ENCODE measurements around the gene PSMD8. TPM values are rescaled to one million over a fixed set of nuclear protein-coding genes. Genes with fewer than 3 reads are reported as not detected.

PSMD8 gene
- total RNA-seq, 1 donor from 2014 or later = 306 TPM

GRCh38 chr19:38385057-38385803, 10.9 kb downstream of the PSMD8 start:
- DNase-seq = no peak
- no peak for ATAC-seq
- intact Hi-C loops (cut with micrococcal nuclease) = no loop called here

GRCh38 chr19:38385804-38386257, 11.5 kb downstream of the PSMD8 start:
- DNase-seq (no peak), ATAC-seq (no peak)
- intact Hi-C loops (cut with micrococcal nuclease) = no loop called here

- DNase-seq (no peak), ATAC-seq (no peak)
- intact Hi-C loops (cut with micrococcal nuclease) = no loop called here
Measured at GRCh38 chr19:38386300-38386970, 12.1 kb downstream of the PSMD8 start.

GRCh38 chr19:38386971-38387549, 12.7 kb downstream of the PSMD8 start:
- ATAC-seq = peak; percentile 17
- intact Hi-C loops (cut with micrococcal nuclease) = no loop called here
- DNase-seq = peak; percentile 48

GRCh38 chr19:38387550-38388348, 13.4 kb downstream of the PSMD8 start, which contains the start of gene GGN:
TSS of gene GGN (minus strand) at chr19:38388034. CDS start at chr19:38387261, 773 bp downstream.
- peak; percentile 70 for ATAC-seq
- intact Hi-C loops (cut with micrococcal nuclease) = no loop called here
- peak; percentile 78 for DNase-seq

- ATAC-seq = peak; percentile 12
- intact Hi-C loops (cut with micrococcal nuclease) = no loop called here
- no peak for DNase-seq
Measured at GRCh38 chr19:38388349-38389100, 14.2 kb downstream of the PSMD8 start, which contains the start of gene SPRED3. TSS of gene SPRED3 (plus strand) at chr19:38388697. CDS start at chr19:38390303, 1,606 bp downstream.

GRCh38 chr19:38389101-38389925, 14.9 kb downstream of the PSMD8 start:
- ATAC-seq (no peak), DNase-seq (no peak)
- intact Hi-C loops (cut with micrococcal nuclease) = no loop called here

- DNase-seq (no peak), ATAC-seq (no peak)
- intact Hi-C loops (cut with micrococcal nuclease) = no loop called here
Measured at GRCh38 chr19:38389957-38390924, 15.9 kb downstream of the PSMD8 start.

- no peak for DNase-seq
- intact Hi-C loops (cut with micrococcal nuclease) = no loop called here
- no peak for ATAC-seq
Measured at GRCh38 chr19:38391911-38392464, 17.6 kb downstream of the PSMD8 start.

GRCh38 chr19:38392707-38393308, 18.4 kb downstream of the PSMD8 start:
- intact Hi-C loops (cut with micrococcal nuclease) = no loop called here
- ATAC-seq (no peak), DNase-seq (no peak)

GRCh38 chr19:38394488-38394887, 20.1 kb downstream of the PSMD8 start:
- intact Hi-C loops (cut with micrococcal nuclease) = no loop called here
- no peak for DNase-seq
- no peak for ATAC-seq

- no peak for DNase-seq
- no peak for ATAC-seq
- intact Hi-C loops (cut with micrococcal nuclease) = no loop called here
Measured at GRCh38 chr19:38395381-38396114, 21.2 kb downstream of the PSMD8 start.

GRCh38 chr19:38399081-38399480, 24.7 kb downstream of the PSMD8 start:
- intact Hi-C loops (cut with micrococcal nuclease) = no loop called here
- ATAC-seq (no peak), DNase-seq (no peak)

GRCh38 chr19:38399537-38399936, 25.2 kb downstream of the PSMD8 start:
- ATAC-seq = no peak
- no peak for DNase-seq
- intact Hi-C loops (cut with micrococcal nuclease) = no loop called here

- ATAC-seq (no peak), DNase-seq (no peak)
- intact Hi-C loops (cut with micrococcal nuclease) = no loop called here
Measured at GRCh38 chr19:38400361-38400760, 26.0 kb downstream of the PSMD8 start.

Data from left ventricle myocardium superior (tissue), 1 donor.